ENCODE measurements around the gene FANK1. TPM values are rescaled to one million over a fixed set of nuclear protein-coding genes. Genes with fewer than 3 reads are reported as not detected.
"Not testable (repeated sequence)": the region's sequence is repeated elsewhere in the genome, so short reads cannot be mapped to it uniquely, and the experiment has no call there.

The FANK1 gene
- polyA plus RNA-seq, 1 donor from 2014 or later, result 3.1 TPM

- H3K9me3 ChIP-seq (ENCODE audit: low read length); H3K9me2 ChIP-seq (ENCODE audit: insufficient read depth, low read length); H4K20me1 ChIP-seq (ENCODE audit: insufficient read depth); H3K79me2 ChIP-seq (replicated peaks; ENCODE audit: insufficient read depth, low read length); H3K4me2 ChIP-seq (ENCODE audit: low read length); H3K4me3 ChIP-seq (ENCODE audit: low read length); H3K27ac ChIP-seq (ENCODE audit: low read length); H3K27me3 ChIP-seq (ENCODE audit: insufficient read depth, low read depth, low read length); H2AFZ ChIP-seq (ENCODE audit: low read depth, low read length); H3F3A ChIP-seq (ENCODE audit: insufficient read depth, low read length, poor library complexity, severe bottlenecking); H3K9ac ChIP-seq (ENCODE audit: low read length); H3K36me3 ChIP-seq (ENCODE audit: insufficient read depth, low read length): not testable (repeated sequence)
Measured at GRCh38 chr10:125909491-125909890, 13.1 kb downstream of the FANK1 start.

GRCh38 chr10:125911145-125911544 lies 14.8 kb downstream of the FANK1 start:
- H3K4me3 ChIP-seq (ENCODE audit: low read length), result no peak overlapping the region
- H3F3A ChIP-seq (ENCODE audit: insufficient read depth, low read length, poor library complexity, severe bottlenecking), result no peaks in the 10 kb centered on the region
- H3K36me3 ChIP-seq (ENCODE audit: insufficient read depth, low read length), result no peaks in the 10 kb centered on the region
- no peaks in the 10 kb centered on the region for H3K27me3 ChIP-seq (ENCODE audit: insufficient read depth, low read depth, low read length)
- no peaks in the 10 kb centered on the region for H4K20me1 ChIP-seq (ENCODE audit: insufficient read depth)
- no peak overlapping the region for H3K27ac ChIP-seq (ENCODE audit: low read length)
- H3K9me2 ChIP-seq (ENCODE audit: insufficient read depth, low read length), result no peaks in the 10 kb centered on the region
- no peaks in the 10 kb centered on the region for H3K9me3 ChIP-seq (ENCODE audit: low read length)
- no peak overlapping the region for H3K4me2 ChIP-seq (ENCODE audit: low read length)
- no peak overlapping the region for H2AFZ ChIP-seq (ENCODE audit: low read depth, low read length)
- TF ChIP-seq EZH2 (IDR thresholded peaks at IDR 0.05; ENCODE audit: borderline replicate concordance, insufficient read depth, low read length, poor library complexity, severe bottlenecking), result no peak
- TF ChIP-seq TAF1 (IDR thresholded peaks at IDR 0.05; ENCODE audit: low read depth), result no peak
- no peak for TF ChIP-seq EP300 (conservative IDR thresholded peaks at IDR 0.05; ENCODE audit: poor library complexity, severe bottlenecking)
- TF ChIP-seq SMC3 (conservative IDR thresholded peaks at IDR 0.05; ENCODE audit: poor library complexity), result no peak
- TF ChIP-seq, protein P1, sequence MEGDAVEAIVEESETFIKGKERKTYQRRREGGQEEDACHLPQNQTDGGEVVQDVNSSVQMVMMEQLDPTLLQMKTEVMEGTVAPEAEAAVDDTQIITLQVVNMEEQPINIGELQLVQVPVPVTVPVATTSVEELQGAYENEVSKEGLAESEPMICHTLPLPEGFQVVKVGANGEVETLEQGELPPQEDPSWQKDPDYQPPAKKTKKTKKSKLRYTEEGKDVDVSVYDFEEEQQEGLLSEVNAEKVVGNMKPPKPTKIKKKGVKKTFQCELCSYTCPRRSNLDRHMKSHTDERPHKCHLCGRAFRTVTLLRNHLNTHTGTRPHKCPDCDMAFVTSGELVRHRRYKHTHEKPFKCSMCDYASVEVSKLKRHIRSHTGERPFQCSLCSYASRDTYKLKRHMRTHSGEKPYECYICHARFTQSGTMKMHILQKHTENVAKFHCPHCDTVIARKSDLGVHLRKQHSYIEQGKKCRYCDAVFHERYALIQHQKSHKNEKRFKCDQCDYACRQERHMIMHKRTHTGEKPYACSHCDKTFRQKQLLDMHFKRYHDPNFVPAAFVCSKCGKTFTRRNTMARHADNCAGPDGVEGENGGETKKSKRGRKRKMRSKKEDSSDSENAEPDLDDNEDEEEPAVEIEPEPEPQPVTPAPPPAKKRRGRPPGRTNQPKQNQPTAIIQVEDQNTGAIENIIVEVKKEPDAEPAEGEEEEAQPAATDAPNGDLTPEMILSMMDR (IDR thresholded peaks at IDR 0.05; ENCODE audit: poor library complexity, severe bottlenecking), result no peak
- TF ChIP-seq, protein P2, sequence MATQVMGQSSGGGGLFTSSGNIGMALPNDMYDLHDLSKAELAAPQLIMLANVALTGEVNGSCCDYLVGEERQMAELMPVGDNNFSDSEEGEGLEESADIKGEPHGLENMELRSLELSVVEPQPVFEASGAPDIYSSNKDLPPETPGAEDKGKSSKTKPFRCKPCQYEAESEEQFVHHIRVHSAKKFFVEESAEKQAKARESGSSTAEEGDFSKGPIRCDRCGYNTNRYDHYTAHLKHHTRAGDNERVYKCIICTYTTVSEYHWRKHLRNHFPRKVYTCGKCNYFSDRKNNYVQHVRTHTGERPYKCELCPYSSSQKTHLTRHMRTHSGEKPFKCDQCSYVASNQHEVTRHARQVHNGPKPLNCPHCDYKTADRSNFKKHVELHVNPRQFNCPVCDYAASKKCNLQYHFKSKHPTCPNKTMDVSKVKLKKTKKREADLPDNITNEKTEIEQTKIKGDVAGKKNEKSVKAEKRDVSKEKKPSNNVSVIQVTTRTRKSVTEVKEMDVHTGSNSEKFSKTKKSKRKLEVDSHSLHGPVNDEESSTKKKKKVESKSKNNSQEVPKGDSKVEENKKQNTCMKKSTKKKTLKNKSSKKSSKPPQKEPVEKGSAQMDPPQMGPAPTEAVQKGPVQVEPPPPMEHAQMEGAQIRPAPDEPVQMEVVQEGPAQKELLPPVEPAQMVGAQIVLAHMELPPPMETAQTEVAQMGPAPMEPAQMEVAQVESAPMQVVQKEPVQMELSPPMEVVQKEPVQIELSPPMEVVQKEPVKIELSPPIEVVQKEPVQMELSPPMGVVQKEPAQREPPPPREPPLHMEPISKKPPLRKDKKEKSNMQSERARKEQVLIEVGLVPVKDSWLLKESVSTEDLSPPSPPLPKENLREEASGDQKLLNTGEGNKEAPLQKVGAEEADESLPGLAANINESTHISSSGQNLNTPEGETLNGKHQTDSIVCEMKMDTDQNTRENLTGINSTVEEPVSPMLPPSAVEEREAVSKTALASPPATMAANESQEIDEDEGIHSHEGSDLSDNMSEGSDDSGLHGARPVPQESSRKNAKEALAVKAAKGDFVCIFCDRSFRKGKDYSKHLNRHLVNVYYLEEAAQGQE (IDR thresholded peaks at IDR 0.05; ENCODE audit: borderline replicate concordance), result no peak
- no peak for TF ChIP-seq MXI1 (conservative IDR thresholded peaks at IDR 0.05; ENCODE audit: poor library complexity, severe bottlenecking)
- TF ChIP-seq POLR2AphosphoS5 (IDR thresholded peaks at IDR 0.05), result no peak
- TF ChIP-seq RAD21 (conservative IDR thresholded peaks at IDR 0.05), result no peak
- H3K79me2 ChIP-seq (replicated peaks; ENCODE audit: insufficient read depth, low read length), result no peaks in the 10 kb centered on the region
- H3K9ac ChIP-seq (ENCODE audit: low read length), result no peak overlapping the region

- TF ChIP-seq MXI1 (conservative IDR thresholded peaks at IDR 0.05; ENCODE audit: poor library complexity, severe bottlenecking) (no peak), EP300 (conservative IDR thresholded peaks at IDR 0.05; ENCODE audit: poor library complexity, severe bottlenecking) (no peak), EZH2 (IDR thresholded peaks at IDR 0.05; ENCODE audit: borderline replicate concordance, insufficient read depth, low read length, poor library complexity, severe bottlenecking) (no peak), RAD21 (conservative IDR thresholded peaks at IDR 0.05) (no peak), TAF1 (IDR thresholded peaks at IDR 0.05; ENCODE audit: low read depth) (no peak), SMC3 (conservative IDR thresholded peaks at IDR 0.05; ENCODE audit: poor library complexity) (no peak), POLR2AphosphoS5 (IDR thresholded peaks at IDR 0.05) (no peak)
- TF ChIP-seq, protein P2 (IDR thresholded peaks at IDR 0.05; ENCODE audit: borderline replicate concordance), result no peak
- TF ChIP-seq, protein P1 (IDR thresholded peaks at IDR 0.05; ENCODE audit: poor library complexity, severe bottlenecking), result no peak
- Histone ChIP-seq H3K9ac (ENCODE audit: low read length) (no peak overlapping the region), H3F3A (ENCODE audit: insufficient read depth, low read length, poor library complexity, severe bottlenecking) (no peaks in the 10 kb centered on the region), H3K79me2 (replicated peaks; ENCODE audit: insufficient read depth, low read length) (no peaks in the 10 kb centered on the region), H3K4me3 (ENCODE audit: low read length) (no peak overlapping the region), H3K9me3 (ENCODE audit: low read length) (no peaks in the 10 kb centered on the region), H4K20me1 (ENCODE audit: insufficient read depth) (no peaks in the 10 kb centered on the region), H3K36me3 (ENCODE audit: insufficient read depth, low read length) (no peaks in the 10 kb centered on the region), H3K27me3 (ENCODE audit: insufficient read depth, low read depth, low read length) (no peaks in the 10 kb centered on the region), H3K9me2 (ENCODE audit: insufficient read depth, low read length) (no peaks in the 10 kb centered on the region), H3K4me2 (ENCODE audit: low read length) (no peak overlapping the region), H2AFZ (ENCODE audit: low read depth, low read length) (no peak overlapping the region), H3K27ac (ENCODE audit: low read length) (no peak overlapping the region)
Measured at GRCh38 chr10:125911990-125912389, 15.6 kb downstream of the FANK1 start.

Measured in neural cell (in vitro differentiated cells).